HepG2 (cell line): ENCODE results near the gene DNMBP. TPM values are rescaled to one million over a fixed set of nuclear protein-coding genes. Genes with fewer than 3 reads are reported as not detected.

Source experiments
- ATAC-seq: fragments of 200-7000 bp; cut with Tn5 transposase; 3 replicates; pipeline ENCODE4 v1.9.1; 2020; ENCODE audit warnings: mild to moderate bottlenecking, moderate library complexity
- BruUV-seq: library from RNA; stranded (reverse); fragments of 400-500 nt; replicated peaks from 2 replicates; lab custom pipeline; 2021; lab: Mats Ljungman, UMichigan
- CTCF ChIA-PET: fragments of 300-600 bp; formaldehyde crosslinking; extraction: SDS; loops from one replicate; lab custom pipeline; 2021; ENCODE audit warnings: low total read pairs, inconsistent platforms, low intra/inter-chr PET ratio; lab: Yijun Ruan, JAX
- POLR2A ChIA-PET: fragments of 350-600 bp; sonication (Branson Sonifier 250); formaldehyde crosslinking; loops from one replicate; lab custom pipeline; 2020; ENCODE audit warnings: antibody characterized with exemption, inconsistent platforms; lab: Yijun Ruan, JAX
- DNase-seq: peaks from one replicate; pipeline ENCODE4 v3.0.0-alpha.2; 2015; ENCODE audit warnings: low spot score
- FAIRE-seq: peaks from 3 replicates; lab custom pipeline; 2011; peaks lifted over from hg19 to GRCh38; lab: Jason Lieb, UNC
- H2AFZ ChIP-seq: one replicate; pipeline ENCODE4 v1.6.1; 2011; ENCODE audit warnings: low read length, inconsistent platforms
- H3K27ac ChIP-seq: fragments of 300-600 bp; 3 replicates; pipeline ENCODE4 v1.8.0; 2011; ENCODE audit warnings: mixed run types, mild to moderate bottlenecking, mixed read lengths, low read length, inconsistent platforms; ENCODE audit not compliant: insufficient read depth; ENCODE audit errors: extremely low read length
- H3K27me3 ChIP-seq, 2 experiments: fragments of 200-600 bp in 1 of 2; 2 replicates in 1 of 2; 3 replicates in 1 of 2; pipeline versions ENCODE4 v1.6.0 to v1.8.0; 2011; ENCODE audit warnings: low read length in 2 of 2, mild to moderate bottlenecking in 2 of 2, moderate library complexity in 2 of 2, inconsistent platforms in 1 of 2; ENCODE audit not compliant: insufficient read depth in 2 of 2, control insufficient read depth in 1 of 2
- H3K36me3 ChIP-seq, 2 experiments: fragments of 200-600 bp in 1 of 2; replicated peaks in 1 of 2; 2 replicates in 1 of 2; 3 replicates in 1 of 2; pipeline versions ENCODE4 v1.5.1 to v1.8.0; 2011; ENCODE audit warnings: low read length in 2 of 2, inconsistent platforms in 1 of 2; ENCODE audit not compliant: insufficient read depth in 2 of 2, control insufficient read depth in 1 of 2
- H3K4me1 ChIP-seq: 2 replicates; pipeline ENCODE4 v1.5.1; 2012; ENCODE audit warnings: low read length, inconsistent platforms; ENCODE audit not compliant: insufficient read depth
- H3K4me2 ChIP-seq: 2 replicates; pipeline ENCODE4 v1.6.0; 2011; ENCODE audit warnings: low read depth, low read length, inconsistent platforms
- H3K4me3 ChIP-seq, 3 experiments: fragments of 200-600 bp in 1 of 3; sonication (generic), shearing (Covaris generic) in 1 of 3; replicated peaks in 1 of 3; 2 replicates each; pipeline ENCODE4 v1.5.1; 2011 to 2016; ENCODE audit warnings: low read length in 3 of 3, inconsistent platforms in 2 of 3, low read depth in 2 of 3, mild to moderate bottlenecking in 2 of 3, control low read depth in 1 of 3, mixed read lengths in 1 of 3; ENCODE audit not compliant: insufficient read depth in 1 of 3
- H3K79me2 ChIP-seq: one replicate; pipeline ENCODE4 v1.6.1; 2011; ENCODE audit warnings: low read length, inconsistent platforms; ENCODE audit not compliant: insufficient read depth
- H3K9ac ChIP-seq: 2 replicates; pipeline ENCODE4 v1.6.0; 2011; ENCODE audit warnings: mild to moderate bottlenecking, low read depth, low read length, inconsistent platforms; ENCODE audit not compliant: insufficient read depth
- H3K9me3 ChIP-seq: 2 replicates; pipeline ENCODE4 v1.5.1; 2012; ENCODE audit warnings: mild to moderate bottlenecking, low read length
- H4K20me1 ChIP-seq: 2 replicates; pipeline ENCODE4 v1.6.0; 2011; ENCODE audit warnings: inconsistent platforms, mild to moderate bottlenecking, low read length, moderate library complexity; ENCODE audit not compliant: insufficient read depth
- KAT8 ChIP-seq: IDR thresholded peaks from 2 replicates; pipeline ENCODE4 v1.6.1; 2016; ENCODE audit warnings: missing genetic modification reagents, missing compliant biosample characterization
- SALL1 ChIP-seq: sonication (generic); formaldehyde crosslinking; IDR thresholded peaks from 2 replicates; pipeline ENCODE4 v1.8.0; 2022; ENCODE audit warnings: mild to moderate bottlenecking, missing genetic modification reagents
- WGBS: methylation state at CpG from one replicate; pipeline ENCODE4 v1.1.6; 2017; ENCODE audit warnings: low lambda C conversion rate; 5-methylcytosine and 5-hydroxymethylcytosine counted together
- in situ Hi-C: cut with HindIII; loops from 2 replicates; pipeline ENCODE4 v1.10.0; 2017; ENCODE audit warnings: low pct_unique_long_range_greater_than_20kb; ENCODE audit not compliant: extremely low pct_ligation_motif_present
- intact Hi-C: fragments of 100-400 bp; cut with micrococcal nuclease; formaldehyde crosslinking; loops from one replicate; pipeline ENCODE4 v1.10.0; 2022; ENCODE audit not compliant: unreplicated experiment
- polyA plus RNA-seq, 8 experiments: library from polyadenylated mRNA; depleted of rRNA in 3 of 8; stranded (reverse) in 7 of 8; unstranded in 1 of 8; fragments of >200 nt; fragmentation: Illumina TruSeq in 4 of 8; extraction: Trizol in 4 of 8; gene quantifications; 2 replicates each; pipeline versions ENCODE4 v1.2.1 to v1.2.3, GENCODE V29; 2011 to 2016; ENCODE audit warnings: low read depth in 4 of 8, missing spikeins in 1 of 8, mixed read lengths in 1 of 8; ENCODE audit not compliant: insufficient read depth in 1 of 8
- total RNA-seq, 5 experiments: library from RNA; depleted of rRNA; stranded (reverse); fragments of >200 nt; fragmentation: Illumina TruSeq; extraction: Trizol; gene quantifications; 2 replicates each; pipeline ENCODE4 v1.2.3, GENCODE V29; 2016; ENCODE audit warnings: low read depth in 1 of 5
- TF ChIP-seq, protein P1 (sequence below): sonication (generic); formaldehyde crosslinking; IDR thresholded peaks from 2 replicates; pipeline ENCODE4 v1.4.0; 2020; ENCODE audit warnings: mild to moderate bottlenecking, missing genetic modification reagents, borderline replicate concordance

The DNMBP gene
- total and polyA plus RNA-seq, 2 of the 13 experiments (the other 11 are each of a cell fraction or from before 2014, with no cell fraction given) = 3.6 to 6.3 TPM

- H3K79me2 ChIP-seq = no peaks in the 10 kb centered on the region
- no peaks in the 10 kb centered on the region for H3K27me3 ChIP-seq
- POLR2A ChIA-PET = no interaction called here
- intact Hi-C loops = no loop called here
- no peak overlapping the region for H3K4me2 ChIP-seq
- H3K9ac ChIP-seq = no peak overlapping the region
- ATAC-seq = no peak
- H3K4me3 ChIP-seq = no peak overlapping the region
- no peak for TF ChIP-seq KAT8 (CRISPR knock-in tag)
- TF ChIP-seq, protein P1, sequence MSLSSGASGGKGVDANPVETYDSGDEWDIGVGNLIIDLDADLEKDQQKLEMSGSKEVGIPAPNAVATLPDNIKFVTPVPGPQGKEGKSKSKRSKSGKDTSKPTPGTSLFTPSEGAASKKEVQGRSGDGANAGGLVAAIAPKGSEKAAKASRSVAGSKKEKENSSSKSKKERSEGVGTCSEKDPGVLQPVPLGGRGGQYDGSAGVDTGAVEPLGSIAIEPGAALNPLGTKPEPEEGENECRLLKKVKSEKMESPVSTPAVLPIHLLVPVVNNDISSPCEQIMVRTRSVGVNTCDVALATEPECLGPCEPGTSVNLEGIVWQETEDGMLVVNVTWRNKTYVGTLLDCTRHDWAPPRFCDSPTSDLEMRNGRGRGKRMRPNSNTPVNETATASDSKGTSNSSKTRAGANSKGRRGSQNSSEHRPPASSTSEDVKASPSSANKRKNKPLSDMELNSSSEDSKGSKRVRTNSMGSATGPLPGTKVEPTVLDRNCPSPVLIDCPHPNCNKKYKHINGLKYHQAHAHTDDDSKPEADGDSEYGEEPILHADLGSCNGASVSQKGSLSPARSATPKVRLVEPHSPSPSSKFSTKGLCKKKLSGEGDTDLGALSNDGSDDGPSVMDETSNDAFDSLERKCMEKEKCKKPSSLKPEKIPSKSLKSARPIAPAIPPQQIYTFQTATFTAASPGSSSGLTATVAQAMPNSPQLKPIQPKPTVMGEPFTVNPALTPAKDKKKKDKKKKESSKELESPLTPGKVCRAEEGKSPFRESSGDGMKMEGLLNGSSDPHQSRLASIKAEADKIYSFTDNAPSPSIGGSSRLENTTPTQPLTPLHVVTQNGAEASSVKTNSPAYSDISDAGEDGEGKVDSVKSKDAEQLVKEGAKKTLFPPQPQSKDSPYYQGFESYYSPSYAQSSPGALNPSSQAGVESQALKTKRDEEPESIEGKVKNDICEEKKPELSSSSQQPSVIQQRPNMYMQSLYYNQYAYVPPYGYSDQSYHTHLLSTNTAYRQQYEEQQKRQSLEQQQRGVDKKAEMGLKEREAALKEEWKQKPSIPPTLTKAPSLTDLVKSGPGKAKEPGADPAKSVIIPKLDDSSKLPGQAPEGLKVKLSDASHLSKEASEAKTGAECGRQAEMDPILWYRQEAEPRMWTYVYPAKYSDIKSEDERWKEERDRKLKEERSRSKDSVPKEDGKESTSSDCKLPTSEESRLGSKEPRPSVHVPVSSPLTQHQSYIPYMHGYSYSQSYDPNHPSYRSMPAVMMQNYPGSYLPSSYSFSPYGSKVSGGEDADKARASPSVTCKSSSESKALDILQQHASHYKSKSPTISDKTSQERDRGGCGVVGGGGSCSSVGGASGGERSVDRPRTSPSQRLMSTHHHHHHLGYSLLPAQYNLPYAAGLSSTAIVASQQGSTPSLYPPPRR (CRISPR knock-in tag) = no peak
- no peak for TF ChIP-seq SALL1 (CRISPR knock-in tag)
- H3K9me3 ChIP-seq = no peaks in the 10 kb centered on the region
- no peak for FAIRE-seq
- no peak for DNase-seq
- no peak overlapping the region for H2AFZ ChIP-seq
- H3K27ac ChIP-seq = no peak overlapping the region
- H3K36me3 ChIP-seq = peaks cover 6 to 30% of the 10 kb centered on the region in 2 experiments; a peak in 4 of 5 replicates
- 71% methylated on average over 9 of the region's 9 CpGs for WGBS
- H3K4me1 ChIP-seq = peaks cover 33% of the 10 kb centered on the region
- no TSS peak for BruUV-seq
- H4K20me1 ChIP-seq = no peaks in the 10 kb centered on the region
- CTCF ChIA-PET = no interaction called here
- in situ Hi-C loops = no loop called here
Measured at GRCh38 chr10:99874341-99875085, 135.2 kb downstream of the DNMBP start.
